ENCODE measurements around the gene TFEB. TPM values are rescaled to one million over a fixed set of nuclear protein-coding genes. Genes with fewer than 3 reads are reported as not detected.
"Not testable (repeated sequence)": the region's sequence is repeated elsewhere in the genome, so short reads cannot be mapped to it uniquely, and the experiment has no call there.

The TFEB gene
- total and polyA plus RNA-seq, 4 donors = 1.1 to 6.2 (median 3.8) TPM

GRCh38 chr6:41767112-41767833 is 31.9 kb upstream of the TFEB start:
- no peaks in the 10 kb centered on the region for H3K4me1 ChIP-seq (ENCODE audit: control insufficient read depth in 4 of 4, insufficient read depth in 4 of 4, low read length in 3 of 4)
- no peak overlapping the region for H3K27ac ChIP-seq (ENCODE audit: low read depth in 1 of 2, low read length in 2 of 2)
- no peak overlapping the region for H3K9ac ChIP-seq (ENCODE audit: low read depth in 1 of 2, low read length in 2 of 2)
- 53% methylated on average over 12 of the region's 12 CpGs for WGBS
- TF ChIP-seq HNF4G (IDR thresholded peaks at IDR 0.05) (no peak), MAX (IDR thresholded peaks at IDR 0.05) (no peak), FOXA2 (IDR thresholded peaks at IDR 0.05) (no peak), YY1 (IDR thresholded peaks at IDR 0.05) (no peak), TAF1 (conservative IDR thresholded peaks at IDR 0.05) (no peak), REST (IDR thresholded peaks at IDR 0.05) (no peak), JUND (IDR thresholded peaks at IDR 0.05) (no peak), FOXA1 (IDR thresholded peaks at IDR 0.05) (no peak)
- no peaks in the 10 kb centered on the region for H3K9me3 ChIP-seq (ENCODE audit: control insufficient read depth in 4 of 4, low read length in 3 of 4)
- peaks cover 6 to 15% (median 10%) of the 10 kb centered on the region in 4 donors for H3K36me3 ChIP-seq (ENCODE audit: control insufficient read depth in 4 of 4, insufficient read depth in 3 of 4, low read depth in 1 of 4, low read length in 3 of 4)
- no peaks in the 10 kb centered on the region for H3K27me3 ChIP-seq (ENCODE audit: control insufficient read depth in 4 of 4, insufficient read depth in 4 of 4, low read length in 3 of 4)
- no peak overlapping the region for H3K4me3 ChIP-seq (ENCODE audit: low read depth in 1 of 3, low read length in 3 of 3)
- no peak for DNase-seq (ENCODE audit: low spot score)

- not testable (repeated sequence) for H3K36me3 ChIP-seq (ENCODE audit: control insufficient read depth in 4 of 4, insufficient read depth in 3 of 4, low read depth in 1 of 4, low read length in 3 of 4); H3K27me3 ChIP-seq (ENCODE audit: control insufficient read depth in 4 of 4, insufficient read depth in 4 of 4, low read length in 3 of 4); H3K9ac ChIP-seq (ENCODE audit: low read depth in 1 of 2, low read length in 2 of 2); H3K27ac ChIP-seq (ENCODE audit: low read depth in 1 of 2, low read length in 2 of 2); H3K4me3 ChIP-seq (ENCODE audit: low read depth in 1 of 3, low read length in 3 of 3); H3K4me1 ChIP-seq (ENCODE audit: control insufficient read depth in 4 of 4, insufficient read depth in 4 of 4, low read length in 3 of 4); H3K9me3 ChIP-seq (ENCODE audit: control insufficient read depth in 4 of 4, low read length in 3 of 4); DNase-seq (ENCODE audit: low spot score)
- 88% methylated on average over 4 of the region's 4 CpGs for whole genome bisulfite sequencing
Measured at GRCh38 chr6:41766043-41766664, 30.7 kb upstream of the TFEB start.

GRCh38 chr6:41763470-41763869 is 28.1 kb upstream of the TFEB start:
- 51% methylated on average over 2 of the region's 2 CpGs for WGBS
- Histone ChIP-seq H3K9ac (ENCODE audit: low read depth in 1 of 2, low read length in 2 of 2) (no peak overlapping the region), H3K4me3 (ENCODE audit: low read depth in 1 of 3, low read length in 3 of 3) (no peak overlapping the region), H3K27me3 (ENCODE audit: control insufficient read depth in 4 of 4, insufficient read depth in 4 of 4, low read length in 3 of 4) (no peaks in the 10 kb centered on the region), H3K9me3 (ENCODE audit: control insufficient read depth in 4 of 4, low read length in 3 of 4) (no peaks in the 10 kb centered on the region), H3K36me3 (ENCODE audit: control insufficient read depth in 4 of 4, insufficient read depth in 3 of 4, low read depth in 1 of 4, low read length in 3 of 4) (no peaks in the 10 kb centered on the region), H3K27ac (ENCODE audit: low read depth in 1 of 2, low read length in 2 of 2) (no peak overlapping the region), H3K4me1 (ENCODE audit: control insufficient read depth in 4 of 4, insufficient read depth in 4 of 4, low read length in 3 of 4) (no peaks in the 10 kb centered on the region)
- DNase-seq (ENCODE audit: low spot score) = no peak
- TF ChIP-seq FOXA1 (IDR thresholded peaks at IDR 0.05) (no peak), EGR1 (IDR thresholded peaks at IDR 0.05; ENCODE audit: low read depth in 2 of 2) (no peak), HNF4G (IDR thresholded peaks at IDR 0.05) (no peak), ATF3 (IDR thresholded peaks at IDR 0.05) (no peak), SP1 (IDR thresholded peaks at IDR 0.05) (no peak), TAF1 (conservative IDR thresholded peaks at IDR 0.05) (no peak), NR2F2 (IDR thresholded peaks at IDR 0.05) (no peak), JUND (IDR thresholded peaks at IDR 0.05) (no peak), FOXA2 (IDR thresholded peaks at IDR 0.05) (no peak), MAX (IDR thresholded peaks at IDR 0.05) (no peak), CTCF (IDR thresholded peaks at IDR 0.05; ENCODE audit: low read depth, low read length, missing input control) (no peak), GABPA (IDR thresholded peaks at IDR 0.05 in 1 of 2, conservative IDR thresholded peaks at IDR 0.05 in 1 of 2) (no peak), HNF4A (conservative IDR thresholded peaks at IDR 0.05) (no peak), ZBTB33 (IDR thresholded peaks at IDR 0.05) (no peak)

Measured in liver (tissue), 9 donors.